GM18907 (cell line): Measurements from ENCODE around the gene HMGCS2.

Experiments
- ATAC-seq: cut with Tn5 transposase; IDR thresholded peaks from one replicate; pipeline ENCODE4 v1.9.1; 2021; ENCODE audit warnings: mild to moderate bottlenecking, moderate library complexity; ENCODE audit not compliant: unreplicated experiment

HMGCS2 gene

GRCh38 chr1:119764220-119764619 is 4.5 kb downstream of the HMGCS2 start:
- ATAC-seq: no peak

GRCh38 chr1:119762953-119763352 is 5.8 kb downstream of the HMGCS2 start:
- no peak for ATAC-seq

GRCh38 chr1:119762409-119762808 is 6.3 kb downstream of the HMGCS2 start:
- ATAC-seq: no peak

GRCh38 chr1:119758584-119758983 is 10.1 kb downstream of the HMGCS2 start:
- no peak for ATAC-seq

- no peak for ATAC-seq
These were observed 16.1 kb downstream of the HMGCS2 start for GRCh38 chr1:119752592-119752991.

GRCh38 chr1:119748040-119748439 is 20.7 kb downstream of the HMGCS2 start:
- no peak for ATAC-seq

GRCh38 chr1:119747451-119747850 is 21.3 kb downstream of the HMGCS2 start:
- no peak for ATAC-seq

- no peak for ATAC-seq
These were observed 23.7 kb downstream of the HMGCS2 start for GRCh38 chr1:119745034-119745433.

- ATAC-seq: no peak
These were observed 24.1 kb downstream of the HMGCS2 start for GRCh38 chr1:119744598-119744942.

GRCh38 chr1:119743776-119744597 is 24.7 kb downstream of the HMGCS2 start:
- ATAC-seq: peak; percentile 81

- ATAC-seq: no peak
These were observed 25.4 kb downstream of the HMGCS2 start for GRCh38 chr1:119743308-119743707.

GRCh38 chr1:119742677-119743076 is 26.0 kb downstream of the HMGCS2 start:
- no peak for ATAC-seq

- no peak for ATAC-seq
These were observed 26.5 kb downstream of the HMGCS2 start for GRCh38 chr1:119742202-119742601.

GRCh38 chr1:119740896-119741780 is 27.6 kb downstream of the HMGCS2 start:
- ATAC-seq: no peak

- no peak for ATAC-seq
These were observed 28.4 kb downstream of the HMGCS2 start for GRCh38 chr1:119740261-119740660.

GRCh38 chr1:119739150-119739549 is 29.6 kb downstream of the HMGCS2 start:
- ATAC-seq: no peak

- ATAC-seq: no peak
These were observed 30.5 kb downstream of the HMGCS2 start for GRCh38 chr1:119738100-119738720.

GRCh38 chr1:119737040-119737682 is 31.5 kb downstream of the HMGCS2 start:
- no peak for ATAC-seq

GRCh38 chr1:119736649-119737039 is 32.1 kb downstream of the HMGCS2 start:
- ATAC-seq: no peak

- ATAC-seq: no peak
These were observed 33.5 kb downstream of the HMGCS2 start for GRCh38 chr1:119735217-119735616.

GRCh38 chr1:119733754-119734153 is 35.0 kb downstream of the HMGCS2 start:
- no peak for ATAC-seq
